Gastroesophageal sphincter (tissue), 4 donors: ENCODE measurements around the gene KDSR. TPM values are rescaled to one million over a fixed set of nuclear protein-coding genes. Genes with fewer than 3 reads are reported as not detected.
A peak's percentile ranks its signal among the peaks of the same experiment; 100 is the strongest.

Experiments used
- ATAC-seq: fragments of 150-250 bp; one replicate; pipeline ENCODE4 v1.9.1; 2016; ENCODE audit warnings: mild to moderate bottlenecking, moderate library complexity
- H3K27ac ChIP-seq, 4 donors: fragments of 200-600 bp; sonication (generic) in 3 of 4; 1 replicate in 3 of 4; 2 replicates in 1 of 4; pipeline ENCODE4 v1.5.1; 2016 to 2019
- H3K27me3 ChIP-seq: fragments of 200-600 bp; sonication (generic); one replicate; pipeline ENCODE4 v1.5.1; 2019
- H3K36me3 ChIP-seq, 2 donors: fragments of 200-600 bp; sonication (generic); one replicate each; pipeline ENCODE4 v1.5.1; 2019; ENCODE audit warnings: control low read depth in 1 of 2
- H3K4me1 ChIP-seq, 3 donors: fragments of 200-600 bp; sonication (generic); 1 replicate in 2 of 3; 2 replicates in 1 of 3; pipeline ENCODE4 v1.5.1; 2016 to 2019; ENCODE audit warnings: control low read depth in 2 of 3
- H3K4me3 ChIP-seq, 2 donors: fragments of 200-600 bp; sonication (generic); one replicate each; pipeline ENCODE4 v1.5.1; 2019; ENCODE audit warnings: mild to moderate bottlenecking in 1 of 2, moderate library complexity in 1 of 2
- H3K9me3 ChIP-seq, 3 donors: fragments of 200-600 bp; sonication (generic); one replicate each; pipeline ENCODE4 v1.5.1; 2017 to 2019; ENCODE audit warnings: control low read depth in 2 of 3
- CTCF ChIP-seq, 4 experiments: fragments of 200-600 bp in 2 of 4; fragments of 450-650 bp in 2 of 4; sonication (generic) in 1 of 4; IDR thresholded peaks; one replicate each; pipeline ENCODE4 v1.5.1; 2017 to 2019; ENCODE audit warnings: antibody characterized with exemption in 4 of 4, mild to moderate bottlenecking in 2 of 4, moderate library complexity in 2 of 4
- EP300 ChIP-seq: sonication (generic); formaldehyde crosslinking; IDR thresholded peaks from one replicate; pipeline ENCODE4 v1.6.1; 2017; ENCODE audit warnings: antibody characterized with exemption, mild to moderate bottlenecking
- POLR2A ChIP-seq, 2 donors: fragments of 450-650 bp; IDR thresholded peaks; one replicate each; pipeline ENCODE4 v1.6.1; 2017; ENCODE audit warnings: antibody characterized with exemption in 2 of 2, mild to moderate bottlenecking in 2 of 2, moderate library complexity in 1 of 2
- POLR2AphosphoS5 ChIP-seq: sonication (generic); formaldehyde crosslinking; IDR thresholded peaks from one replicate; pipeline ENCODE4 v1.6.1; 2017; ENCODE audit warnings: antibody characterized with exemption
- WGBS, 2 donors: methylation state at CpG; one replicate each; pipeline ENCODE4 v1.1.5; 2018; ENCODE audit warnings: low coverage in 1 of 2; 5-methylcytosine and 5-hydroxymethylcytosine counted together
- total RNA-seq, 4 donors: library from RNA; depleted of rRNA; stranded (reverse); fragments of >200 nt; gene quantifications; one replicate each; pipeline ENCODE4 v1.1.0, GENCODE V29; 2016

The KDSR gene
- 10 to 100 TPM; 36.9 to 67.3 (median 51.2) TPM for total RNA-seq

GRCh38 chr18:63367053-63367953 is at the start of gene KDSR:
Gene KDSR (minus strand): TSS chr18:63367206. CDS start chr18:63367118, 88 bp downstream.
- peaks cover 0 to 34% (median 9%) of the 10 kb centered on the region in 3 donors for H3K4me1 ChIP-seq
- 0% methylated on average over 5 to 10 of the region's 90 CpGs for WGBS, 2 donors

GRCh38 chr18:63412953-63413352 is 45.9 kb upstream of the KDSR start:
- Histone ChIP-seq H3K9me3 (no peaks in the 10 kb centered on the region), H3K27me3 (no peaks in the 10 kb centered on the region), H3K27ac (no peak overlapping the region), H3K36me3 (peaks cover 3 to 84% of the 10 kb centered on the region in 2 donors), H3K4me1 (no peaks in the 10 kb centered on the region), H3K4me3 (no peak overlapping the region)
- WGBS, 2 donors = 79 to 83% methylated on average over 3 to 4 of the region's 4 CpGs
- no peak for ATAC-seq
- no peak for TF ChIP-seq POLR2AphosphoS5
- no peak for TF ChIP-seq CTCF (IDR thresholded peaks at IDR 0.05)
- TF ChIP-seq EP300 = no peak
- no peak for TF ChIP-seq POLR2A (IDR thresholded peaks at IDR 0.05)

More at GRCh38 chr18:63367053-63367953, at the start of gene KDSR:
- Histone ChIP-seq H3K4me3 (peak within 1 kb of the TSS; percentile 76 to 98), H3K36me3 (peaks cover 0 to 6% of the 10 kb centered on the region in 2 donors), H3K27me3 (no peaks in the 10 kb centered on the region), H3K27ac (peak within 1 kb of the TSS; percentile 92 to 100 (median 98)), H3K9me3 (no peaks in the 10 kb centered on the region)
- TF ChIP-seq EP300 (no peak), CTCF (IDR thresholded peaks at IDR 0.05) (peak in 1 of 4 experiments; percentile 17), POLR2A (IDR thresholded peaks at IDR 0.05) (peak; percentile 73 to 89), POLR2AphosphoS5 (peak; percentile 59)
- peak; percentile 98 for ATAC-seq

GRCh38 chr18:63410792-63411191 is 43.8 kb upstream of the KDSR start:
- no peak for ATAC-seq
- no peak for TF ChIP-seq POLR2A (IDR thresholded peaks at IDR 0.05)
- TF ChIP-seq CTCF (IDR thresholded peaks at IDR 0.05) = no peak
- TF ChIP-seq EP300 = no peak
- no peak for TF ChIP-seq POLR2AphosphoS5
- Histone ChIP-seq H3K4me1 (no peaks in the 10 kb centered on the region), H3K36me3 (peaks cover 3 to 88% of the 10 kb centered on the region in 2 donors), H3K27ac (no peak overlapping the region), H3K27me3 (no peaks in the 10 kb centered on the region), H3K4me3 (no peak overlapping the region), H3K9me3 (no peaks in the 10 kb centered on the region)
- WGBS, 2 donors = 81 to 88% methylated on average over 3 to 4 of the region's 4 CpGs

GRCh38 chr18:63409301-63409700 is 42.3 kb upstream of the KDSR start:
- H3K36me3 ChIP-seq = peaks cover 3 to 81% of the 10 kb centered on the region in 2 donors
- no peak for ATAC-seq
- H3K27ac ChIP-seq = no peak overlapping the region
- TF ChIP-seq POLR2AphosphoS5 = no peak
- no peak for TF ChIP-seq EP300
- TF ChIP-seq CTCF (IDR thresholded peaks at IDR 0.05) = no peak
- TF ChIP-seq POLR2A (IDR thresholded peaks at IDR 0.05) = no peak
- 65 to 74% methylated on average over 3 to 4 of the region's 5 CpGs for WGBS, 2 donors
- no peaks in the 10 kb centered on the region for H3K27me3 ChIP-seq
- no peak overlapping the region for H3K4me3 ChIP-seq
- no peaks in the 10 kb centered on the region for H3K9me3 ChIP-seq
- no peaks in the 10 kb centered on the region for H3K4me1 ChIP-seq
